ENCODE measurements around the gene OR9A2.

The OR9A2 gene, protein sequence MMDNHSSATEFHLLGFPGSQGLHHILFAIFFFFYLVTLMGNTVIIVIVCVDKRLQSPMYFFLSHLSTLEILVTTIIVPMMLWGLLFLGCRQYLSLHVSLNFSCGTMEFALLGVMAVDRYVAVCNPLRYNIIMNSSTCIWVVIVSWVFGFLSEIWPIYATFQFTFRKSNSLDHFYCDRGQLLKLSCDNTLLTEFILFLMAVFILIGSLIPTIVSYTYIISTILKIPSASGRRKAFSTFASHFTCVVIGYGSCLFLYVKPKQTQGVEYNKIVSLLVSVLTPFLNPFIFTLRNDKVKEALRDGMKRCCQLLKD

DNA sequence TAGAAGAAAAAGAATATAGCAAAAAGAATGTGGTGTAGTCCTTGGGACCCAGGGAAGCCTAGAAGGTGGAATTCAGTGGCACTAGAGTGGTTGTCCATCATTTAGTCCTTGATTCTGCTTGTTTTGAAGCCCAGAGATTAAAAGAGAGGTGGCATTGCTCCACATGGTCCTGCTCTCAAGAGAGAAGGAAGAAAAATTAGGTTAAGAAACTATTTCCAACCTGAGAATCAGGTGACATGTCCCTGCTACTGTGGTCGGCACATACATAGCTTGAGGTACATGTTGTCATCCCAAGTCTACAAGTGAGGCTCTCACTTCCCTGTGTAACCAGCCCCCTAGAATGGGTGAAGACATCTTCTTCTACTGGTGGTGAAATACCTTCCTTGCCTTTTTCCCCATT lies at the start of gene OR9A2:
Gene OR9A2, minus strand, starts transcription at position 101 of the 400 bp plus-strand sequence. Its CDS starts 0 bp downstream, at position 101.
- no peak for DNase-seq

DNA sequence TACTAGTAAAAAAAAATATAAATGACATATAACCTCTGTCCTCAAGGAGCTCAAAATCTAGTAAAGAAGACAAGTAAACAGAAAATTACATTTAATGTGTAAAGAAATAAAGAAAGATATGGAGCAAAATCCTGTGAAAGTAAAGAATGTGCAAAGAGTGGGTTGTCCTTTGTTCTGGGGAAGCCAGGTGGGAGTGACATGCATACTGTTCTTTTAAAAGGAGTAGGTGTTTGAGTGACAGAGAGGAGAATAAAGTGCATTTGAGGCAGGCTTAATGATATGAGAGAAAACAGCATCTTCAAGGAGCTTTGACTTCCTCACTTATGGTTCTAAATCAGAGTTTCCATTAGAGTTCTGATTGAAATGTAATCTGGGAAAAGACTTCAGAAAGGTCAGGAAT lies 47.2 kb upstream of the OR9A2 start:
- DNase-seq, result no peak

DNA sequence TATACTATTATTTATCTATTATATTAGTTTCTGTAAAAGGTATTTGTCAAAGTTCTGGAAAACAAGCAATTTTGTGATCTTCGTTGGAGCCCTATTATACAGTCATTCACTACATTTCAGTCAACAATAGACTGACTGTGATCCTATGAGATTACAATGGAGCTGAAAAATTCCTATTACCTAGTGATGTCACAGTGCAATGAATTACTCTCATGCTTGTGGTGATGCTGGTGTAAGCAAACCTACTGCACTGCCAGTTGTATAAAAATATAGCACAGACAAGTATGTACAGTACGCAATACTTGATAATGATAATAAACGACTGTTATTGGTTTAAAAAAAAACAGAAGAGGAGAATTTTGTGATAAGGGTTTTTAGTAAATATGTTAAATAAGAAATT lies 46.6 kb upstream of the OR9A2 start:
- DNase-seq, result no peak

DNA sequence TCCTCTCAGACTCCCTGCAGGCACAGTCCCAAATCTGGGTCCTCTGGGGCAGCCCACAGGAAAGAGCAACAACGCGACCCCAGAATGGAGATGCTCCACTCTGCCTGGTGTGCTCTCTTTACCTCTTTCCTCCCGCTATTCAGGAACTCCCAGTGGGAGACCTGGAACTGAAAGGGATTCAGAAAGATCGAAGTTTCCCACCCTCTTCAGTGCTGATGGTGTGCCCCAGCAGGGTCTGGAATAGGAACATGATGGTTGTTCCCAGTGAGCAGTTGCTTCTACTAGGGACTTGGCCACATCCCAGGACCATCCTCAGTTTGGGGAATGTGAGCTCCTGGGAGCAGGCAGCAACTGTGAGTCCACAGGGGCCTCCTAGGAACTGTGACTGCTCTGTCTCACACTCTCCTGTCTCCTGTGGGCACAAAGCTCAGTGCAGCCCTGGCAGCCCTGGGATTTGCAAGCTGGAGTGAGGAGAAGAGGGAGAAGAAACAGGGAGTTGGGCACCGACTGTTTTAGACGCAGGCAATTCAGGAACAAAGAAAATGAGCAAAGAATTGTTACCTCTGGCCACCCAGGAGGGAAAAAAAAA lies 43.1 kb upstream of the OR9A2 start:
- no peak for DNase-seq

DNA sequence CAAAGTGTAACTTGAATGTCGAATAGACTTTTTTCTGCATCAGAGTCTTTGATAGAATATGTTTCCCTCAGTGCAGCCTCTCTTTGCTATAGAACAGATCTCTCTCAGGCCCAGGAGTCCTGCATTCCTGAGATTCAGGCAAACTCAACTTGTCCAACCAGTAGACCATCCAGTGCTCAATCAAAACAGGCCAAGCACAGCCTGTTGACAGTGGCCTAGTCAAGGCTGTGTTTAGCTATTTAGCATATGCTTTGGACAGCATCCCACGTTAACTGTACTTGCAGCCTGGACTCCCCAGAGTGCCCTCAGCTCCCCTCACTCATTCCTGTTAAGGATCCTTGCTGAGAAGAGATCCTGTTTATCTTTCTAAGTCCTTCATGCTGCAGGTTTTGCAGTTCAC lies 41.5 kb upstream of the OR9A2 start:
- DNase-seq, result no peak

DNA sequence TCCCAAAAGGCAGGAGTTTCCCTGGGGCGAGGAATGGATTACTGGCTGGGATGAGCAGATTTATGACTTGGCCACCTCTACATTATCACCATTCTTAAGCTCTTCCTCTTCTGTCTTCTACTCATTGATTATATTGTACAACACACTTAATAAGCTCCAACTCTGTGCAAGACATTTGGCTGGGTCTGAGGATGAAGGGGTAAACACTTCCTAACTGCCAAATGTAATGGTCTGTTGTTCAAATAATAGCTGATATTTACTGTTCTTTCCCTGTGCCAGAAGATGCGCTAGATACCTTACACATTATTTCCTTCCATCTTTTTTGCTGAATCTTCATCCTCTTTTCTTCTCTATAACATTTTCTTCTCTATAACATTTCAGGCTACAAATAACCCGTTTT lies 36.8 kb upstream of the OR9A2 start:
- no peak for DNase-seq

DNA sequence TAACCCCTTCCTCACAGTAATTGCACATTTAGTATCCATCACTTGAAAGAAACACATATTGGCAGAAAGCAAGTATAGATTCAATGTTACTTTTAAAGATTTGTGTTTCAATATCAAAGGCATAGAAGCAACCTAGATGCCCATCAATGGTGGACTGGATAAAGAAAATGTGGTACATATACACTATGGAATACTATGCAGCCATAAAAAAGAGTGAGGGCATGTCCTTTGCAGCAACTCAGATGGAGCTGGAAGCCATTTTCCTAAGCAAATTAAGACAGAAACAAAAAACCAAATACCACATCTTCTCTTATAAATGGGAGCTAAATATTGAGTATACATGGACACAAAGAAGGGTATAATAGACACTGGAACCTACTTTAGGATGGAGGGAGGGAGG lies 28.8 kb upstream of the OR9A2 start:
- no peak for DNase-seq

DNA sequence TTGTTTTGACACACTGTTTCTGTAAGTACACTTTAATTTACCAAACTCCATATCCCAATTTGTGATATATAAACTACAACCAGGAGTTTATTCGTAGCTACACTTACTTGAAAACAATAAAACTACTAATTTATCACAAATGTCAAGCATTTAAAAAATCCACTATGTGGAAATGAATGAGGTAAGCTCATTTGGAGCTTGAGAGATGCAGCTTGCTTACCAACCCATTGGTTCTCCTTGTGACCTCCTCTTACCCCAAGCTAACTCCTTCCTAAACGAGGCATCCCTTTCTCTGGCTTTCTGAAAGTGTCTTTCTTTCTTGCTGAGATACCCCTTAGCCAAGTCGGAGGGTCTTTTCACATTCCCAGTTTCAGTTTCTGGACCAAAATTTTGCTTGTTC lies 27.7 kb upstream of the OR9A2 start:
- DNase-seq, result no peak

DNA sequence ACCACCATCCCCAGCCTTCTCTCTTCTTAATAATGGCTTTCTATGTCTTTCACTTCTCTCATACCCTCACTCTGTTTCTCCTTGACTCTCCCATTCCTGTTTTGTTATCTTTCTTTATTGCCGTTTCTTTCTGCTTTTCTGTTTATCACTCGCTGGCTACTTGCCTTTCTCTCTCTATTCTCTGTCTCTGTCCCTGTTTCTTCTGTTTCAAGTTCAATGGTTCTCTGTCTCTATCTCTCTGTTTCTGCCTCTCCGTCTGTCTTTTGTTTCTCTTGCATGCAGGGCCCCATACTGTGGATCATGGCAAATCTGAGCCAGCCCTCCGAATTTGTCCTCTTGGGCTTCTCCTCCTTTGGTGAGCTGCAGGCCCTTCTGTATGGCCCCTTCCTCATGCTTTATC lies 25.1 kb upstream of the OR9A2 start, which contains the start of gene OR6V1:
Gene OR6V1, plus strand, starts transcription at position 301 of the 400 bp plus-strand sequence. Its CDS starts 0 bp downstream, at position 301.
- no peak for DNase-seq

DNA sequence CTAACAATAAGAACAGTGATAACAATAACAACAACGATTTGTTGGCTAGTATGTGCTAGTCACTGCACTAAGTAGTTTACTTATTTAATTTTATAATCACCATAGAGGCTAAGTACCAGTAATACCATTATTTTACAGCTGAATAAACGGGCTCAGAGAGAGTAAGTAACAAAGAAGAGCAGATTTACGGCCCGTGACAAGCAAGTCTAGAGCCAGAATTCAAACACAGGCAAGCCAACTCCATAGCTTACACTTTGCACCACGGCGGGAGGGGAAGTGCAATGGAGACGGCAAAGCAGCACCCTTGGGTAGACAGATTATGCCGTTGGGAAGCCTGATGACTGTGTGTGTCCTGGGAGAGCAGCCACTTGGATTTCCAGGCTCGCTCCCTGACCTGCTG lies 24.0 kb upstream of the OR9A2 start:
- DNase-seq, result no peak

DNA sequence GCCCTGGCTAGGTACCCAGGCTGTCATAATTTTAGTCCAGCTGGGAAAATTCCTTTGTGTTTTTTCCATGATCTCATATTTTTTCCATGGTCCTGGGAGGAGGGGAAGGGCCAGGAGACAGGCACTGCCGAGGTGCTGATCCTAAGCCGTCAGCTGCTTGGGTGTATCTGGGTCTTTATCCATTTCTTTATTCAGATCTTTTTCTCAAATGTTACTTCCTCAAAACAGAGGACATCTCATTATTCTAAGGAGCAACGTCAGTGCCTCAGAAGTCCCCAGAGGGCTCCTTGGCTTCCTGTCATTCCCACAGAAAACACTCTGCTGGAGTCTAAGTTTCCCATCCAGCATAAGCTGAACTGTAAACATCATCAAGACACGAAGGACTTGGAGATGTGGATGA lies 22.4 kb upstream of the OR9A2 start:
- DNase-seq, result no peak

DNA sequence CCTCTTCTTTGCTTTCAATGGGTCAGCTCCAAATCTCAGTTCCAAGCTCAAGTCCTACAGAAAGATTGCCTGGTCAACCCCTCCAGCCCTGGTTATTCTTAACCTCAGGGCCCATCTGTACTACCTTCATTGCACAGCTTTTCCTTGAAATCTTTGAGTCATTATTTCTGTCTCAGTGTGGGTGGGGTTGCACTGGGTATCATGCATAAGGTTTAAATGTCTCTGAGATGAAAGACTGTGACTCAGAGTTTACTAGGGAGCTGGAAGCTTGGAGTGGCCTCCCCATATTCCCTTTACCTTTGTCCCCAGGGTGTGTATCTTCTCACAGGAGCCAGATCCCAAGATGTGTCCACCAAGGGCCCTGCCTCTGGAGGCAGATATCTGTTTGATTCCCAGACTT lies 21.9 kb upstream of the OR9A2 start:
- no peak for DNase-seq

DNA sequence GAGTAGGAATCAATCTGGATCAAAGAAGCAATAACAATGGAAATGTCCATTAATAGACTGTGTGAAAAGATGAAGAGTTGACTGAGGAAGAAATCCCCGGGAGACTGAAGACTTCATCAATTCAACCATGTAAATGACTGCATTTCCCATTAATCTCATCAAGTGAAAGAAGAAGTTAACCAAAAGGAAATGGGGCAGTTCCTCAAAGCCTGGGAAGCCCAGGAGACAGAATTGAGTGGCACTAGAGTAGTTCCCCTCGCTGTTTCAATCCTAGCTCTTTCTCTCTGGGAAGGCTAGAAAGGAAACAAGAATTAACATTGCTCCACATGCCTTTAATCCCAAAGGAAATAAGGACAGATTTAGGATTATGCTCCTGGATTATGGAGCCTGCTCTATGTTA lies 20.4 kb upstream of the OR9A2 start:
- DNase-seq, result no peak

DNA sequence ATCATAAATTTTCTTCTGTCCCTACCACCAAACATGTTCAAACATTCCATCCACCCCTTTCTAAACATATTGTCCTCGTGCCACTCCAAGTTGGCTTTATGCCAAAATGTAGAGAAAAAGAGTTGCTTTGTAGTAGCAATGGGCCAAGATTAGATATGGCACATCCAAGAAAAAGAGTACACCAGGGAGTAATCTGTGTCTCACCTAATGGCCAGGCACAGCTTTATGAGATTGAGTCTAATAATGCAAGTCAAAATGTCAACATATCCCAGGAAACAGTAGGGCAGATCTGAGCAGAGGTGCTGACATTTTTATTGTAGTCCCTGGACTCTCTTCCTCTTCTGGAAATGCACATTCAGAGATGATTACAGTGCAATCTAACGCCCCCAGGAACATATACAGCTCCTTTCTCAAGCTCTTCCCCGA lies 19.5 kb upstream of the OR9A2 start:
- DNase-seq, result no peak

DNA sequence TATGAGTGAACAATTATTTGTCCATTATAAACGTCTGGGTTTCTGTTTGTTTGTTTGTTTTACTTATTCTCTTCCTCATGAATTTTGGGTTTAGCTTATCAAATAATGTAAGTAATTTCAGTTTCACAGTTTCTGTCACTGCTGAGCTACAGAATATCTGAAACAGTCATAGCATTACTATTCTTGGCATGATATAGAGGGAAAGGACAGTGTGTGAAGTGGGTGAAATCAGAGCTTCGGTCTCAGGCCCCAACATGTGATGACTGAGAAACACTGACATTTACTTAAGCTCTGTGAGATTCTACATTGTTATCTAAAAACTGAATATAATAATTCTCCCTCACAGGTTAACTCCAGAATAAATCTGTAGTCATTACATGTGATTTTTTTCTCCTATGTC lies 16.5 kb upstream of the OR9A2 start:
- no peak for DNase-seq

DNA sequence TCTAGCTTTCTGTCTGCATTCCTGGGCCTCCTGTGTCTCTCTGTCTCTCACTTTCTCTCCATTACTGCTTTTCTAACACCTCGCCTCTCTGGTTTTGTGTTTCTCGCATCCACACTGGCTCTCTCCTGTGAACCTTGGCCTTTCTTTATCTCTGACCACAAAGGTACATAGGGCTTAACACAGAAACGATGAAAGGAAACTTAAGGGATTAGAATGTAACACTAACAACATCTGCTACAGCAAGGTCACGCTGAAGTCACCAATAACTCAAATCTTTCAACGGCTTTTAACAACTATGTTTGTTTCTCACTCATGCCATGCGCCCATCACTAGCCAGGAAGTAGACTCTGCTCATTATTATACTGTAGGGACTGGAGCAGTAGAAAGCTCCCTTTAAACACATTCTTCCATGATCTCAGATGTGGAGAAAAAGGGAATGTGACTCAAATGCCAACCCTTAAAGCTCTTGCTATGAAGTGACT lies 15.9 kb upstream of the OR9A2 start:
- no peak for DNase-seq

DNA sequence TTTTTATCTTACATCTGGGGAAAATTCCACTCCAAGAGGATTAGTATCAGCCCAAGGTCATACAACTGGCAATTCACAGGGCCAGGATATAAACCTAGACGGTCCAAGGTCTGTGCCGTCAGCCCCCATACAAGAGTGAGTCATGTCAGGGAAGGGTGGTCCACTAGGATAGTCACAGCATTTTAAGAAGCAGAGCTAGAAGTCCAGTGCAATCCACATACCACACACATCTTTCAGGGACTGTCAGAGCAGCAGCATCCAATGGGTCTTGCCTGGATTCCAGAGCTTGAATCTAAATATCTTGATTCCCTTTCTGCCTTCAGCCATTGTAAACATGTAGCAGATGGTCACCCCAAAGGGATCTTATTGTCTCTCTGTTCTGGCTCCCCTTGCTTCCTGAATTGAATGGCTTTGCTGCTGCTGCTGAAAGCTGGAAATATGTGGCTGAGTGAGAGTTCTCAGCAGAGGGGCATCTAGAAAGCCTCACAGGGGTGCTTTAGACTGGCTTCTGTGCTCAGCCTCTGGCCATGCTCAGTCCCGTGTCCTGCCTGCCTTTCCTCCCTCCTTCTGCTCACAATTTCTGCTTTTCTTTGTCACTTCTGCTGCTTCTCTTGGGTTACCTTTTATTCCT lies 15.3 kb upstream of the OR9A2 start:
- DNase-seq, result no peak

DNA sequence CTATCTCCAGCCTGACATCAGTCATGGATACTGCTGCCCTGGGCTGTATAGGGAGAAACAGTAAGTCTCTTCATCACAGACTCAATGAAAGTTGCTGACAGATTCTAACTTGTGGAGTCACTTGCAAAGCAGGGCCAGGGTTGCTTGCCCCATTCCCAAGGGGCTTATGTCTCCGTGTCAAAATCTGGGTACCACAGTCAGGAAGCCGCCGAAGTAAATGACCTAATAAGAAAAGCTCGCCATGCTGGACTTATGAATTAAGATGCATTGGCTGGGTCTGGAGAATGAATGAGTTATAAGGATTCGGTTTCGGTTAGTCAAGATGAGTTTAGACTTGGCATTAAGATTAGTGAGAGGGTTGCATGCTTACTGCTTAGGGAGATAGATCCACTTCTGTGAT lies 14.4 kb upstream of the OR9A2 start:
- DNase-seq, result no peak

DNA sequence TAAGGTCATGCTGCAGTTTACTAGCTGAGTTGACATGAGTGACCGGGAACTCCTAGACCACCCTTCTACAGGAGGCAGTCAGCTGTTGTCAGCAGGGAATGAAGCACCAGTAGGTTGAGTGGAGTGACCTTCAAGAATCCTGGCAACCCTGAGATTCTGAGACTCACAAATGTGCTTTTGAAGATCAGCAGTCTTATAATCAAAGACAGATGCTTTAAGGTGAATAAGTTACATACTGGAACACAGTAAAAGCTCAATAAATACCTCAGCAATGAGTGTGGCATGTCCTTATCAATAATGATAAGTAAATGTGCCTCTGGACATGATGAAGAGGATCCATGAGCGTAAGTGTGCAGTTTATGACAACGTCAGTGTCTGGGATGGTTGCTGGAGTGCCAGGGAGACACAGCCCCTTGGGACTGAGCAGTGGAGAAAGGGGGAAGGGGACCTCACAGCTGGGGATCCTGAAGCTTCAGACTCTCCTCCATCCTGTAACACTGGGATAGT lies 13.3 kb upstream of the OR9A2 start:
- DNase-seq, result no peak

DNA sequence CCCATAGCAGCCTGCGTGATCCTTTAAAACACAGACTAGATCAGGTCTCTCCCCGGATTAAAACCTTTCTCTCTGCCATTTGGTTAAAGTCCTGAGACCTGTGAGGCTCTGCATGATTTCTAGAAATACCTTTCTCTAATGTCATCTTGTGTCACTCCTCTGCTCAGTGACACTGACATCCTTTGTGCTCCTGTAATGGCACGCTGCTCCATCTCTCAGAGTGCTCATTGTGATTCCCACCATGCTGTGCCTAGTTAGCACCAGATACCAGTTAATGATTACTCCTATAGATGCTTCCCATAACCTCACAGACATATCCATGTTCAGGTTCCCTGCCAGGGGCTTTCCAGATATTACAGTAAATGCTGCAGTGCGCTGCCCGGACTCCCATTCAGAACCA lies 11.7 kb upstream of the OR9A2 start:
- DNase-seq, result no peak

DNA sequence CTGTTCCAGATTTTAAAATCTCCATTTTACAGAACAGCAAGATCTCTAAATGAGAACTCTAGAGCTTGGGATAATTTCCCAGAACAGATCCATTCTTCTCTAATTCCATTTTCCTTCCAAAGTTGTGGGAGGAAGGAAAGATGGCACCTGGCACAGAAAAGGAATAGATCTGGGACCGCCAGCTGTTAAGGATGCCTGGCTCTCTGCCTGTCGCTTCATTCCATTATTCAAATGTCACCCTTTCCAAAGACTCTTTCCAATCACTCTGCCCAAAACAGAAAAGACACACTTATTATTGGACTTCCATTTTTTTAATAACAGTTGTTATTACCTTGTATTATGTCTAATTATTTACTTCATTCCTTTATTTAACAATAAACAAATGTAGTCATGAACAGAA lies 751 bp upstream of the OR9A2 start:
- no peak for DNase-seq

DNA sequence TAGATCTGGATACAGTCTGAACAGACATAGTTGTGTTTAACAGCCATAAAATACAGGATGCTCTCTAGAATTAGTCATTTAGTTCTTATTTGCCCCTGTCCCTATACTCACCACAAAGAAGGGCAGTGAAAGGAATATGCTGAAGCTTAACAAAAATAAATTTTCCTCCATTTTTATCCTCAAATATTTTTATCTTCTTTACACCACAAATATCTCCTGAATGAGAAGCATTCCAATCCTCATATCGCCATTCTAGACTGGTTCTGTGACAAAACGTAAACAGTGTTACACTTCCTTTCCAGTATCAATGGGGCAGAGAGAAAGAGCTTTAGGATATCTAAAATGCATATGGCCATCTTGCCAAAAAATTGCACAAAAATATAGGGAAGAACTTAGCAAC lies 1.6 kb downstream of the OR9A2 start:
- DNase-seq, result no peak

DNA sequence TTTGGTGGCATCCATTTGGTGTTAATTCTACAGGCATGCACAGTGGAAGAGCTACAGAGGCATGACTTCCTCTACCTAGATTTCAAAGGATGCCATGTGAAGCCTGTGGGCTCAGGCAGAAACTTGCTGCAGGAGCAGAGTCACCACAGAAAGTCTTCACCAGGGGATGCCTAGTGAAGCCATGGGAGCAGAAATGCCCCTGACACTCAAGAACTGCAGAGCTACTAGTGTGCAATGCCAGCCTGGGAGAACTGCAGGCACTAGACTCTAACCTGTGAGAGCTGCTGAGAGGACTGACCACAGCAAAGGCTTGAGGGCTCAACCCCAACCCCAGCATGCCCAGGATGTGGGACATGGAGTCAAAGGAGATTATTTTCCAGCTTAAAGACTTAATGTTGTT lies 3.9 kb downstream of the OR9A2 start:
- DNase-seq, result no peak

DNA sequence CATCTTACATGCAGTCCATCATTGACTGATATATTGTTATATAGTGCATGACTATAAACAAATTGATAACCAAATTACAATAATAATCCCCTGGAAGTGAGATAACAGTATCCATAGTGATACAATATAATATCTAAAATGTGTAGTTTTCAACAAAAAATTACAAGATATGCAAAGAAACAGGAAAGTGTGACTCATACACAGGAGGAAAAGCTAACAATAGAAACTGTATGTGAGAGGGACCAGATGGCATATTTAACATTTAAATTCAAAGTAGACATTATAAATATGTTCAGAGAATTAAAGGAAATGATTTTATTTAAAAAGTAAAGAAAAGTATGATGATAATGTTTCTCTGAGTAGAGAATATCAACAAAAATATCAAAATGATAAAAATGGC lies 8.0 kb downstream of the OR9A2 start:
- DNase-seq, result no peak
